ENCODE measurements around the gene ACOX3. TPM values are rescaled to one million over a fixed set of nuclear protein-coding genes. Genes with fewer than 3 reads are reported as not detected.

Gene ACOX3
- total and polyA plus RNA-seq, 9 of the 15 experiments (the other 6 are each of a cell fraction or from before 2014, with no cell fraction given) = 0.68 to 7.3 (median 3.7) TPM

- intact Hi-C loops (cut with micrococcal nuclease) = no loop called here
- ChIA-PET POLR2A (interaction anchor here (0.7 to 1.6 kb wide), 4 partner anchors 9 to 121 kb away, joined by 3 to 9 read pairs (median 4); no protein-coding TSS in a partner anchor), CTCF (ENCODE audit: low intra/inter-chr PET ratio) (no interaction called here)
- BruUV-seq (replicated peaks) = no TSS peak
- no peak overlapping the region for H3K4me2 ChIP-seq (ENCODE audit: insufficient read depth, low read length)
- in situ Hi-C loops (cut with MboI) = no loop called here
- FAIRE-seq = no peak
- H3K9ac ChIP-seq (ENCODE audit: insufficient read depth in 1 of 2, low read depth in 2 of 2, low read length in 2 of 2) = peak overlapping the region in 1 of 2 experiments; percentile 28; a peak in 1 of 4 replicates
- no peak overlapping the region for H2AFZ ChIP-seq (ENCODE audit: low read depth, low read length)
- peaks cover 0 to 38% of the 10 kb centered on the region in 2 experiments; a peak in 4 of 5 replicates for H3K4me1 ChIP-seq (replicated peaks in 1 of 2; ENCODE audit: control insufficient read depth in 2 of 2, insufficient read depth in 2 of 2, low read length in 2 of 2)
- ATAC-seq = no peak; the same call in 2 of the 3 replicates
- WGBS (ENCODE audit: insufficient coverage, low coverage, missing lambda C conversion rate) = 92% methylated on average over 7 of the region's 8 CpGs
- H3K27me3 ChIP-seq (ENCODE audit: control insufficient read depth in 2 of 2, insufficient read depth in 2 of 2, low read length in 2 of 2) = no peaks in the 10 kb centered on the region
- no peak for TF ChIP-seq EWSR1 (IDR thresholded peaks at IDR 0.05; ENCODE audit: borderline replicate concordance, low read depth, partially characterized antibody)
- TF ChIP-seq ZBTB17 (CRISPR knock-in tag; IDR thresholded peaks at IDR 0.05) = no peak
- no peak for TF ChIP-seq ZNF696 (CRISPR knock-in tag; conservative IDR thresholded peaks at IDR 0.05)
- peak; percentile 91 for TF ChIP-seq WHSC1 (IDR thresholded peaks at IDR 0.05; ENCODE audit: low read length)
- no peak for TF ChIP-seq GTF2F1 (IDR thresholded peaks at IDR 0.05; ENCODE audit: low read depth, low read length)
- no peak for TF ChIP-seq STAT5B (CRISPR knock-in tag; IDR thresholded peaks at IDR 0.05)
- no peak overlapping the region; the same call in 2 of the 3 replicates for H3K27ac ChIP-seq (ENCODE audit: extremely low read depth, low read depth, low read length)
- H3K9me1 ChIP-seq (ENCODE audit: control insufficient read depth, insufficient read depth, low read length) = no peaks in the 10 kb centered on the region
- no peaks in the 10 kb centered on the region for H3K9me3 ChIP-seq (replicated peaks; ENCODE audit: control insufficient read depth, insufficient read depth, low read depth, low read length)
- no peaks in the 10 kb centered on the region for H3K79me2 ChIP-seq (ENCODE audit: control insufficient read depth, insufficient read depth, low read length)
- H3K36me3 ChIP-seq (ENCODE audit: control insufficient read depth, insufficient read depth, low read length) = peaks cover 54% of the 10 kb centered on the region; the same call in 1 of the 3 replicates
- no peak for DNase-seq (ENCODE audit: extremely low read depth in 1 of 4, low spot score in 3 of 4)
- H4K20me1 ChIP-seq (replicated peaks; ENCODE audit: control insufficient read depth, insufficient read depth, low read length) = 0 out of 2 replicates have a peak, but pooled peaks cover 3% of the 10 kb centered on the region
- H3K4me3 ChIP-seq = no peak overlapping the region
Observed at GRCh38 chr4:8472158-8472688, 31.7 kb upstream of the ACOX3 start.

Data from K562 (cell line).